Caco-2 (cell line): ENCODE data around the gene AHNAK. TPM values are rescaled to one million over a fixed set of nuclear protein-coding genes. Genes with fewer than 3 reads are reported as not detected.

ENCODE experiments used
- BruUV-seq: library from RNA; stranded (reverse); fragments of 400-500 nt; replicated peaks from 2 replicates; lab custom pipeline; 2021; lab: Mats Ljungman, UMichigan
- CTCF ChIA-PET: fragments of 300-600 bp; sonication (Branson Sonifier 250); formaldehyde crosslinking; loops from one replicate; lab custom pipeline; 2022; ENCODE audit warnings: antibody characterized with exemption; lab: Charles Lee
- POLR2A ChIA-PET: fragments of 300-600 bp; sonication (Branson Sonifier 250); formaldehyde crosslinking; loops from one replicate; lab custom pipeline; 2022; ENCODE audit warnings: antibody characterized with exemption; lab: Charles Lee
- DNase-seq, 2 experiments: peaks; one replicate each; pipeline versions ENCODE4 v3.0.0 to v3.0.0-alpha.2; 2020 to 2022
- H3K27me3 ChIP-seq: replicated peaks from 2 replicates; pipeline ENCODE4 v1.6.0; 2011; ENCODE audit warnings: low read length; ENCODE audit not compliant: control insufficient read depth, insufficient read depth
- H3K36me3 ChIP-seq: 2 replicates; pipeline ENCODE4 v1.5.1; 2011; ENCODE audit warnings: low read length; ENCODE audit not compliant: control insufficient read depth, insufficient read depth
- H3K4me1 ChIP-seq: fragments of 250-450 bp; sonication (Bioruptor Pico); 2 replicates; pipeline ENCODE4 v1.5.1; 2020; ENCODE audit warnings: mild to moderate bottlenecking
- H3K4me3 ChIP-seq: 2 replicates; pipeline ENCODE4 v1.5.1; 2011; ENCODE audit warnings: low read depth, mild to moderate bottlenecking, control low read depth, low read length
- H3K9me3 ChIP-seq: fragments of 250-450 bp; sonication (Bioruptor Pico); 2 replicates; pipeline ENCODE4 v1.5.1; 2020; ENCODE audit warnings: mild to moderate bottlenecking, moderate library complexity
- H3K27ac Mint-ChIP-seq: one replicate; pipeline ENCODE4 v1.8.0; 2022; ENCODE audit warnings: mixed read lengths; ENCODE audit not compliant: unreplicated experiment
- H3K27me3 Mint-ChIP-seq: one replicate; pipeline ENCODE4 v1.8.0; 2022; ENCODE audit warnings: mixed read lengths; ENCODE audit not compliant: insufficient read depth, unreplicated experiment
- H3K36me3 Mint-ChIP-seq: one replicate; pipeline ENCODE4 v1.8.0; 2022; ENCODE audit warnings: mild to moderate bottlenecking, mixed read lengths; ENCODE audit not compliant: insufficient read depth, unreplicated experiment
- H3K4me1 Mint-ChIP-seq: one replicate; pipeline ENCODE4 v1.8.0; 2022; ENCODE audit warnings: low read depth, mixed read lengths; ENCODE audit not compliant: unreplicated experiment
- H3K4me3 Mint-ChIP-seq: one replicate; pipeline ENCODE4 v1.8.0; 2022; ENCODE audit warnings: mild to moderate bottlenecking, moderate library complexity, mixed read lengths; ENCODE audit not compliant: unreplicated experiment
- H3K9me3 Mint-ChIP-seq: one replicate; pipeline ENCODE4 v1.8.0; 2022; ENCODE audit warnings: mixed read lengths; ENCODE audit not compliant: unreplicated experiment
- CTCF ChIP-seq, 2 experiments: fragments of 200-600 bp in 1 of 2; IDR thresholded peaks; 1 replicate in 1 of 2; 2 replicates in 1 of 2; pipeline versions ENCODE4 v1.5.1 to v1.8.0; 2011 to 2022; ENCODE audit warnings: antibody characterized with exemption in 1 of 2, control low read depth in 1 of 2, inconsistent platforms in 1 of 2, low read depth in 1 of 2, low read length in 1 of 2, mild to moderate bottlenecking in 1 of 2, moderate library complexity in 1 of 2; ENCODE audit not compliant: insufficient read depth in 1 of 2, severe bottlenecking in 1 of 2, unreplicated experiment in 1 of 2
- intact Hi-C: fragments of 100-400 bp; cut with micrococcal nuclease; formaldehyde crosslinking; loops from one replicate; pipeline ENCODE4 v1.10.0; 2022; ENCODE audit not compliant: unreplicated experiment
- total RNA-seq: library from RNA; stranded (reverse); gene quantifications from 2 replicates; pipeline ENCODE4 v1.2.3, GENCODE V29; 2022

Gene AHNAK
- total RNA-seq, 1 experiment from 2014 or later: 312 TPM

GRCh38 chr11:62482753-62483152 lies 63.9 kb downstream of the AHNAK start:
- TF ChIP-seq CTCF (IDR thresholded peaks at IDR 0.05; ENCODE audit: insufficient read depth in 1 of 2, low read depth in 1 of 2, low read length in 1 of 2, severe bottlenecking in 1 of 2, unreplicated experiment in 1 of 2): no peak
- intact Hi-C loops: loop anchor here (5.0 kb wide), 1 partner anchor 100 kb away; no protein-coding TSS in a partner anchor
- Mint-ChIP-seq H3K36me3 (no peaks in the 10 kb centered on the region), H3K9me3 (no peaks in the 10 kb centered on the region), H3K27ac (peak overlapping the region; percentile 92), H3K4me3 (peak overlapping the region; percentile 27), H3K4me1 (peaks cover 53% of the 10 kb centered on the region), H3K27me3 (no peaks in the 10 kb centered on the region)
- Histone ChIP-seq H3K4me3 (no peak overlapping the region), H3K27me3 (no peaks in the 10 kb centered on the region), H3K4me1 (peaks cover 66% of the 10 kb centered on the region), H3K36me3 (no peaks in the 10 kb centered on the region), H3K9me3 (no peaks in the 10 kb centered on the region)
- BruUV-seq: no TSS peak
- no peak for DNase-seq
- CTCF ChIA-PET: no interaction called here
- POLR2A ChIA-PET: interaction anchor here (1.2 to 1.3 kb wide), 2 partner anchors 56 to 109 kb away, joined by 3 to 6 read pairs; no protein-coding TSS in a partner anchor

GRCh38 chr11:62479631-62480201 lies 66.9 kb downstream of the AHNAK start:
- no peak for DNase-seq
- H3K27ac Mint-ChIP-seq: peak overlapping the region; percentile 92
- no peaks in the 10 kb centered on the region for H3K36me3 Mint-ChIP-seq
- H3K4me1 Mint-ChIP-seq: peaks cover 40% of the 10 kb centered on the region
- H3K36me3 ChIP-seq: no peaks in the 10 kb centered on the region
- no peaks in the 10 kb centered on the region for H3K9me3 ChIP-seq
- no peaks in the 10 kb centered on the region for H3K27me3 ChIP-seq
- H3K9me3 Mint-ChIP-seq: no peaks in the 10 kb centered on the region
- ChIA-PET POLR2A (interaction anchor here (1.6 kb wide), 1 partner anchor 94 kb away, joined by 6 read pairs; the partner anchor contains the start of gene EEF1G), CTCF (interaction anchor here (1.0 to 1.9 kb wide), 3 partner anchors 17 to 63 kb away, joined by 3 to 14 read pairs (median 4); no protein-coding TSS in a partner anchor)
- H3K4me3 Mint-ChIP-seq: peak overlapping the region; percentile 43
- no peak for TF ChIP-seq CTCF (IDR thresholded peaks at IDR 0.05; ENCODE audit: insufficient read depth in 1 of 2, low read depth in 1 of 2, low read length in 1 of 2, severe bottlenecking in 1 of 2, unreplicated experiment in 1 of 2)
- H3K27me3 Mint-ChIP-seq: no peaks in the 10 kb centered on the region
- H3K4me3 ChIP-seq: no peak overlapping the region
- intact Hi-C loops: loop anchor here (1.0 to 5.0 kb wide), 3 partner anchors 25 to 97 kb away; no protein-coding TSS in a partner anchor
- peaks cover 62% of the 10 kb centered on the region for H3K4me1 ChIP-seq
- no TSS peak for BruUV-seq

GRCh38 chr11:62477927-62478326 lies 68.7 kb downstream of the AHNAK start:
- Mint-ChIP-seq H3K9me3 (no peaks in the 10 kb centered on the region), H3K4me1 (peaks cover 33% of the 10 kb centered on the region), H3K4me3 (no peak overlapping the region), H3K27ac (peak overlapping the region; percentile 92), H3K36me3 (no peaks in the 10 kb centered on the region), H3K27me3 (no peaks in the 10 kb centered on the region)
- BruUV-seq: no TSS peak
- TF ChIP-seq CTCF (IDR thresholded peaks at IDR 0.05; ENCODE audit: insufficient read depth in 1 of 2, low read depth in 1 of 2, low read length in 1 of 2, severe bottlenecking in 1 of 2, unreplicated experiment in 1 of 2): no peak
- Histone ChIP-seq H3K4me1 (peaks cover 66% of the 10 kb centered on the region), H3K27me3 (no peaks in the 10 kb centered on the region), H3K9me3 (no peaks in the 10 kb centered on the region), H3K4me3 (no peak overlapping the region), H3K36me3 (no peaks in the 10 kb centered on the region)
- ChIA-PET POLR2A (interaction anchor here (0.6 kb wide), 1 partner anchor 96 kb away, joined by 3 read pairs; no protein-coding TSS in a partner anchor), CTCF (no interaction called here)
- intact Hi-C loops: no loop called here
- peak; percentile 38 to 52 for DNase-seq
